Gastroesophageal sphincter (tissue), 4 donors: ENCODE data around the gene ZNF320. TPM values are rescaled to one million over a fixed set of nuclear protein-coding genes. Genes with fewer than 3 reads are reported as not detected.
"Not testable (repeated sequence)": the region's sequence is repeated elsewhere in the genome, so short reads cannot be mapped to it uniquely, and the experiment has no call there.

Source experiments
- ATAC-seq: fragments of 150-250 bp; one replicate; pipeline ENCODE4 v1.9.1; 2016; ENCODE audit warnings: mild to moderate bottlenecking, moderate library complexity
- H3K27ac ChIP-seq, 4 donors: fragments of 200-600 bp; sonication (generic) in 3 of 4; 1 replicate in 3 of 4; 2 replicates in 1 of 4; pipeline ENCODE4 v1.5.1; 2016 to 2019
- H3K27me3 ChIP-seq: fragments of 200-600 bp; sonication (generic); one replicate; pipeline ENCODE4 v1.5.1; 2019
- H3K36me3 ChIP-seq, 2 donors: fragments of 200-600 bp; sonication (generic); one replicate each; pipeline ENCODE4 v1.5.1; 2019; ENCODE audit warnings: control low read depth in 1 of 2
- H3K4me1 ChIP-seq, 3 donors: fragments of 200-600 bp; sonication (generic); 1 replicate in 2 of 3; 2 replicates in 1 of 3; pipeline ENCODE4 v1.5.1; 2016 to 2019; ENCODE audit warnings: control low read depth in 2 of 3
- H3K4me3 ChIP-seq, 2 donors: fragments of 200-600 bp; sonication (generic); one replicate each; pipeline ENCODE4 v1.5.1; 2019; ENCODE audit warnings: mild to moderate bottlenecking in 1 of 2, moderate library complexity in 1 of 2
- H3K9me3 ChIP-seq, 3 donors: fragments of 200-600 bp; sonication (generic); one replicate each; pipeline ENCODE4 v1.5.1; 2017 to 2019; ENCODE audit warnings: control low read depth in 2 of 3
- EP300 ChIP-seq: sonication (generic); formaldehyde crosslinking; IDR thresholded peaks from one replicate; pipeline ENCODE4 v1.6.1; 2017; ENCODE audit warnings: antibody characterized with exemption, mild to moderate bottlenecking
- POLR2A ChIP-seq, 2 donors: fragments of 450-650 bp; IDR thresholded peaks; one replicate each; pipeline ENCODE4 v1.6.1; 2017; ENCODE audit warnings: antibody characterized with exemption in 2 of 2, mild to moderate bottlenecking in 2 of 2, moderate library complexity in 1 of 2
- POLR2AphosphoS5 ChIP-seq: sonication (generic); formaldehyde crosslinking; IDR thresholded peaks from one replicate; pipeline ENCODE4 v1.6.1; 2017; ENCODE audit warnings: antibody characterized with exemption
- WGBS, 2 donors: methylation state at CpG; one replicate each; pipeline ENCODE4 v1.1.5; 2018; ENCODE audit warnings: low coverage in 1 of 2; 5-methylcytosine and 5-hydroxymethylcytosine counted together
- total RNA-seq, 4 donors: library from RNA; depleted of rRNA; stranded (reverse); fragments of >200 nt; gene quantifications; one replicate each; pipeline ENCODE4 v1.1.0, GENCODE V29; 2016
- TF ChIP-seq, protein P1 (sequence below), 4 experiments: fragments of 200-600 bp in 2 of 4; fragments of 450-650 bp in 2 of 4; sonication (generic) in 1 of 4; IDR thresholded peaks; one replicate each; pipeline ENCODE4 v1.5.1; 2017 to 2019; ENCODE audit warnings: antibody characterized with exemption in 4 of 4, mild to moderate bottlenecking in 2 of 4, moderate library complexity in 2 of 4

Gene ZNF320
- total RNA-seq, 4 donors from 2014 or later = 8.4 to 16.2 (median 12.1) TPM

DNA sequence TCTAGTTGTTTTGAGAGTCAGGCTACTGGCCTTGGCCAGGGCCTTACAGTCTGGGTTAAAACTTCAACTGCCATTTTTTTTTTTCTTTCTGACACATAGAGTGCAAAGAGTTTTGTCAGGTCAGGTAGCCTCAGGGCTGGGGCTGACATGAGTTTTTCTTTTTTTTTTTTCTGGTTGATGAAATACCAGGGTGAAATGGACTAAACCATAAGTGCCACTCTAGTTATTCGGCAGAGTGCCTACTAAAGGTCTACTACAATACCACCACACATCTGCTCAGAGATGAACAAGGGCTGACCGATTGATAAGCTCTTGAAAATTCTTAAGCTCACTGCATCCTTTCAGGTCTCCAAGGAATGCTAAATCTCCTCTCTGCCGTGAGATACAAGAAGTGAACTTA lies 4.4 kb upstream of the ZNF320 start:
- no peaks in the 10 kb centered on the region for H3K9me3 ChIP-seq
- WGBS, 2 donors = 75 to 93% methylated on average over 2 of the region's 3 CpGs
- TF ChIP-seq, protein P1, sequence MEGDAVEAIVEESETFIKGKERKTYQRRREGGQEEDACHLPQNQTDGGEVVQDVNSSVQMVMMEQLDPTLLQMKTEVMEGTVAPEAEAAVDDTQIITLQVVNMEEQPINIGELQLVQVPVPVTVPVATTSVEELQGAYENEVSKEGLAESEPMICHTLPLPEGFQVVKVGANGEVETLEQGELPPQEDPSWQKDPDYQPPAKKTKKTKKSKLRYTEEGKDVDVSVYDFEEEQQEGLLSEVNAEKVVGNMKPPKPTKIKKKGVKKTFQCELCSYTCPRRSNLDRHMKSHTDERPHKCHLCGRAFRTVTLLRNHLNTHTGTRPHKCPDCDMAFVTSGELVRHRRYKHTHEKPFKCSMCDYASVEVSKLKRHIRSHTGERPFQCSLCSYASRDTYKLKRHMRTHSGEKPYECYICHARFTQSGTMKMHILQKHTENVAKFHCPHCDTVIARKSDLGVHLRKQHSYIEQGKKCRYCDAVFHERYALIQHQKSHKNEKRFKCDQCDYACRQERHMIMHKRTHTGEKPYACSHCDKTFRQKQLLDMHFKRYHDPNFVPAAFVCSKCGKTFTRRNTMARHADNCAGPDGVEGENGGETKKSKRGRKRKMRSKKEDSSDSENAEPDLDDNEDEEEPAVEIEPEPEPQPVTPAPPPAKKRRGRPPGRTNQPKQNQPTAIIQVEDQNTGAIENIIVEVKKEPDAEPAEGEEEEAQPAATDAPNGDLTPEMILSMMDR (IDR thresholded peaks at IDR 0.05) = no peak
- TF ChIP-seq POLR2AphosphoS5 = no peak
- TF ChIP-seq POLR2A (IDR thresholded peaks at IDR 0.05) = no peak
- no peak for TF ChIP-seq EP300
- peaks cover 0 to 9% of the 10 kb centered on the region in 2 donors for H3K36me3 ChIP-seq
- no peaks in the 10 kb centered on the region for H3K27me3 ChIP-seq
- ATAC-seq = no peak
- H3K27ac ChIP-seq = no peak overlapping the region
- no peak overlapping the region for H3K4me3 ChIP-seq
- peaks cover 0 to 10% (median 0%) of the 10 kb centered on the region in 3 donors for H3K4me1 ChIP-seq

DNA sequence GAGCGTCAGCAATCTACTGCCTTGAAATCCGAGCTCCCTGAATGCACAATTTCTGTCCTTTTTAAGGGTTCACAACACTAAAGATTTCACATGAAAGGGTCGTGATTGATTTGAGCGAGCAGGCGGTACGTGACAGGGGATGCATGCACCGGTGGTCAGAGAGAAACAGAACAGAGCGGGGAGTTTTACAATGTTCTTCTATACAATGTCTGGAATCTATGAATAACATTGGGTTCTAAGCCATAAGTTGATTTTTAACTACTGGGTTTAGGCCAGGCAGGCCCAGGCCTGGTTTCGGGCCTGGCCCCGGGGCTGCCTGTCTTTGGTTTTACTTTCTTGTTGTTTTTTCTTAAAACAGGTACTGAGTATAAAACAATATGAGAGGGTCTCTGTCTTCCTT lies 1.2 kb upstream of the ZNF320 start:
- Histone ChIP-seq H3K27ac (peak overlapping the region in 2 of 4 donors; percentile 92 to 94), H3K36me3 (peaks cover 0 to 18% of the 10 kb centered on the region in 2 donors), H3K4me1 (peaks cover 0 to 33% (median 0%) of the 10 kb centered on the region in 3 donors)
- not testable (repeated sequence) for H3K27me3 ChIP-seq, H3K9me3 ChIP-seq, H3K4me3 ChIP-seq, ATAC-seq
- 88 to 92% methylated on average over 7 to 10 of the region's 10 CpGs for WGBS, 2 donors

DNA sequence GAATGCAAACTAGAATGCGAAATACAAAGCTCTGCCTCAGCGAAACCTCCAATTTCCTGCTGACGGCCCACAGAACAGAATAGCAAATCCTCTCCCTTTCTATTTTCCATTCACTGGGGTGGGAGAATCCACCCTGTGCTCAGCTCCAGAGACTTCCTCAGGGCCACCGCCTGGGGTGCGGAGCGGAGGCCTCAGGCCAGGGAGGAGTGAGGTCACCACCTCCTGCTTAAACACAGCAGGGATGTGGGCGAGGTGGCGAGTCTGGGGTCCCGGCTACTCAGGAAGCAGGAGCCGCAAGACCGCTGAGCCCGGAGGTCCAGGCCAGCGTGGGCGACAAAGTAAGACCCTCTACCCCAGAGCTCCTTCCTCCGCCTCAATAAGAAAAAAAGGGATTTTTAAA lies 666 bp upstream of the ZNF320 start:
- H3K4me3 ChIP-seq = peak overlapping the region; percentile 41 to 70
- no peaks in the 10 kb centered on the region for H3K27me3 ChIP-seq
- no peaks in the 10 kb centered on the region for H3K9me3 ChIP-seq
- 15% methylated on average over 3 of the region's 15 CpGs; no CpG with 5 or more reads in 1 of the 2 donors for WGBS, 2 donors
- TF ChIP-seq POLR2AphosphoS5 = no peak
- TF ChIP-seq, protein P1 (IDR thresholded peaks at IDR 0.05) = no peak
- TF ChIP-seq POLR2A (IDR thresholded peaks at IDR 0.05) = no peak
- no peak for TF ChIP-seq EP300
- no peak for ATAC-seq
- peak overlapping the region; percentile 51 to 94 (median 92) for H3K27ac ChIP-seq
- H3K36me3 ChIP-seq = peaks cover 0 to 23% of the 10 kb centered on the region in 2 donors
- H3K4me1 ChIP-seq = peaks cover 0 to 33% (median 0%) of the 10 kb centered on the region in 3 donors

DNA sequence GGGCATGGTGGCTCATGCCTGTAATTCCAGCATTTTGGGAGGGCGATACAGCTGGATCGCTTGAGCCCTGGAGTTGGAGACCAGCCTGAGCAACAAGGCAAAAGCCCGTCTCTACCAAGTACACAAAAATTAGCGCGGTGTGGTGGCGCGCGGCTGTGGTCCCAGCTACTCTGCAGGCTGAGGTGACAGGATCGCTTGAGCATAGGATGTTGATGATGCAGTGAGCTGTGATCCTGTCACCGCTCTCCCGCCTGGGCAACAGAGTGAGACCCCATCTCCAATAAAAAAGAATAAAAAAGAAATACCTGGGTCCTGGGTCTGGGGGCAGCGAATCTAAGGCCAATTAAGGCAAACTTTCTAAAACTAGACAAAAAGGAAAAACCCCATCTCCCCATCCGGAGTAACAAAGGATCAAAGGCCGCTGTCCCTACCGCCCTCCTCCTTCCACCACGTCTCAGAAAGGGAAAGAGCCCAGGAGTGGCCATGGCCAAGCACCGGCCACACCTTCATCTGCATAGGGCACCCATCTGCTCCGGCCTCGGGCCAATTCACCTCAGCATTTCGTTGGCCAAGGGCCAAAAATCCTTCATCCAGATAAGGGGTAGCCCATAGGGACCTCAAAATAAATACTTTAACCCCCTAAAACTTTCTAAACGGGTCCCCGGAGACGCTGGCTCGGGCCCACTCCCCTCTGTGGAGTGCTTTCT lies 851 bp downstream of the ZNF320 start:
- no peak for ATAC-seq
- Histone ChIP-seq H3K4me1 (peaks cover 0 to 33% (median 0%) of the 10 kb centered on the region in 3 donors), H3K27ac (peak overlapping the region; percentile 51 to 94 (median 92)), H3K27me3 (no peaks in the 10 kb centered on the region), H3K4me3 (peak overlapping the region; percentile 41 to 70), H3K36me3 (peaks cover 0 to 35% of the 10 kb centered on the region in 2 donors), H3K9me3 (no peaks in the 10 kb centered on the region)
- 8 to 19% methylated on average over 11 to 12 of the region's 24 CpGs for WGBS, 2 donors
- TF ChIP-seq, protein P1 (IDR thresholded peaks at IDR 0.05) = no peak
- TF ChIP-seq POLR2AphosphoS5 = no peak
- TF ChIP-seq POLR2A (IDR thresholded peaks at IDR 0.05) = no peak
- TF ChIP-seq EP300 = no peak

DNA sequence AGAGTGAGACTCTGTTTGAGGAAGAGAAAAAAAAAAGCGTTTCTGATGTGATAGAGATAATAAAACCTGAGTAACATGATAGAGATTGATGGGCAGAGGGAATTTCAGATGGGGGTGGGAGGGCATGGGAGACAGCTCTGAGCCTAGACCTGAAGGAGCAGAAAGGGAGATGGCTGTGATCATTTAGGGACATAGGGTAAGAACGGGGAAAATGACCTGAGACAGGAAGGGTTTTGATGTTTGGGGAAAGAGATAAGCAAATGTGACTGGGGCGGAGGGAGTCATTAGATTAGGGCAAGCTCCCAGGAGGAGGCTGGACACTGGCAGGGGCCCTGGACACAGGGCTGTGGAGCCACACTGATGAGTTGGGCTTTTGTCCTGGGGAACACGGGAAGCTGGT lies 6.1 kb downstream of the ZNF320 start:
- H3K4me3 ChIP-seq = no peak overlapping the region
- ATAC-seq = no peak
- peaks cover 0 to 18% (median 0%) of the 10 kb centered on the region in 3 donors for H3K4me1 ChIP-seq
- H3K27ac ChIP-seq = no peak overlapping the region
- TF ChIP-seq POLR2AphosphoS5 = no peak
- TF ChIP-seq, protein P1 (IDR thresholded peaks at IDR 0.05) = no peak
- 50 to 61% methylated on average over 2 to 4 of the region's 4 CpGs for WGBS, 2 donors
- no peaks in the 10 kb centered on the region for H3K9me3 ChIP-seq
- H3K27me3 ChIP-seq = no peaks in the 10 kb centered on the region
- peaks cover 5 to 83% of the 10 kb centered on the region in 2 donors for H3K36me3 ChIP-seq
